ENCODE measurements around the gene TMEM272.

Gene TMEM272

GRCh38 chr13:51844862-51845573, at the start of gene TMEM272:
TSS of gene TMEM272 (minus strand) at chr13:51845177. CDS start at chr13:51838530, 6,647 bp downstream.
- H3K27ac ChIP-seq (ENCODE audit: low read length), result no peak within 1 kb of the TSS
- no peak within 1 kb of the TSS for H3K4me3 ChIP-seq (ENCODE audit: low read length)
- H3K9me3 ChIP-seq (ENCODE audit: control insufficient read depth, low read depth, low read length), result no peaks in the 10 kb centered on the region
- no peaks in the 10 kb centered on the region for H3K27me3 ChIP-seq (ENCODE audit: control insufficient read depth, insufficient read depth, low read length)
- no peaks in the 10 kb centered on the region for H3K36me3 ChIP-seq (ENCODE audit: control insufficient read depth, low read depth, low read length)
- H3K9ac ChIP-seq (ENCODE audit: low read length), result no peak within 1 kb of the TSS
- H3K4me1 ChIP-seq (ENCODE audit: control insufficient read depth, low read depth, low read length), result no peaks in the 10 kb centered on the region

GRCh38 chr13:51894239-51894638, 49.3 kb upstream of the TMEM272 start:
- no peaks in the 10 kb centered on the region for H3K4me1 ChIP-seq (ENCODE audit: control insufficient read depth, low read depth, low read length)
- H3K36me3 ChIP-seq (ENCODE audit: control insufficient read depth, low read depth, low read length), result no peaks in the 10 kb centered on the region
- H3K4me3 ChIP-seq (ENCODE audit: low read length), result no peak overlapping the region
- no peak overlapping the region for H3K27ac ChIP-seq (ENCODE audit: low read length)
- H3K9me3 ChIP-seq (ENCODE audit: control insufficient read depth, low read depth, low read length), result no peaks in the 10 kb centered on the region
- no peak overlapping the region for H3K9ac ChIP-seq (ENCODE audit: low read length)
- H3K27me3 ChIP-seq (ENCODE audit: control insufficient read depth, insufficient read depth, low read length), result no peaks in the 10 kb centered on the region

DNA sequence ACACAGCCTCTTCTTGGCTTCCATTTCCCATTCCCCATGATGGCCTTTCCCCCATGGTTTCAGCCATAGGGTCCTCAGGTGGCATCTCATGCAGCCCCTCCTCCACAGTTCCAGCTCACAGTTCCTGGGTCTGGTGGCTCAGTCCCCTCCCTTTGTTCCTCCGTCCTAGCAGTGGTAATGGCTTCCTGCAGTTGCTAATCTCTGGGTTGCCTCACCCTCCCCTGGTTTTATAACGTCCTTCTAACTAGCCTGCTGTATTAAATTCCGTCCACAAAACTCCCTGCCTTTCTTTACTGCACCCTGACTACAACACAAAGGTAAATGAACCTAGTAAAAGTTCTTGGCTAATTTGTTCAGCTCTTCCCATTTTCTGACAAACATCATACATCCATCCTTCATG, 47.7 kb upstream of the TMEM272 start:
- Histone ChIP-seq H3K9me3 (ENCODE audit: control insufficient read depth, low read depth, low read length) (no peaks in the 10 kb centered on the region), H3K27me3 (ENCODE audit: control insufficient read depth, insufficient read depth, low read length) (no peaks in the 10 kb centered on the region), H3K4me1 (ENCODE audit: control insufficient read depth, low read depth, low read length) (no peaks in the 10 kb centered on the region), H3K9ac (ENCODE audit: low read length) (no peak overlapping the region), H3K4me3 (ENCODE audit: low read length) (no peak overlapping the region), H3K27ac (ENCODE audit: low read length) (no peak overlapping the region), H3K36me3 (ENCODE audit: control insufficient read depth, low read depth, low read length) (no peaks in the 10 kb centered on the region)

- Histone ChIP-seq H3K4me3 (ENCODE audit: low read length) (no peak overlapping the region), H3K9ac (ENCODE audit: low read length) (no peak overlapping the region), H3K27ac (ENCODE audit: low read length) (no peak overlapping the region), H3K27me3 (ENCODE audit: control insufficient read depth, insufficient read depth, low read length) (no peaks in the 10 kb centered on the region), H3K9me3 (ENCODE audit: control insufficient read depth, low read depth, low read length) (no peaks in the 10 kb centered on the region), H3K4me1 (ENCODE audit: control insufficient read depth, low read depth, low read length) (no peaks in the 10 kb centered on the region), H3K36me3 (ENCODE audit: control insufficient read depth, low read depth, low read length) (no peaks in the 10 kb centered on the region)
These were observed 42.5 kb upstream of the TMEM272 start for GRCh38 chr13:51887468-51887867.

- H3K36me3 ChIP-seq (ENCODE audit: control insufficient read depth, low read depth, low read length), result no peaks in the 10 kb centered on the region
- no peaks in the 10 kb centered on the region for H3K4me1 ChIP-seq (ENCODE audit: control insufficient read depth, low read depth, low read length)
- H3K9ac ChIP-seq (ENCODE audit: low read length), result no peak overlapping the region
- H3K4me3 ChIP-seq (ENCODE audit: low read length), result no peak overlapping the region
- H3K9me3 ChIP-seq (ENCODE audit: control insufficient read depth, low read depth, low read length), result no peaks in the 10 kb centered on the region
- no peaks in the 10 kb centered on the region for H3K27me3 ChIP-seq (ENCODE audit: control insufficient read depth, insufficient read depth, low read length)
- H3K27ac ChIP-seq (ENCODE audit: low read length), result no peak overlapping the region
These were observed 40.7 kb upstream of the TMEM272 start for GRCh38 chr13:51885651-51886050.

GRCh38 chr13:51883226-51883600, 38.2 kb upstream of the TMEM272 start:
- Histone ChIP-seq H3K9me3 (ENCODE audit: control insufficient read depth, low read depth, low read length) (no peaks in the 10 kb centered on the region), H3K36me3 (ENCODE audit: control insufficient read depth, low read depth, low read length) (no peaks in the 10 kb centered on the region), H3K4me1 (ENCODE audit: control insufficient read depth, low read depth, low read length) (no peaks in the 10 kb centered on the region), H3K9ac (ENCODE audit: low read length) (no peak overlapping the region), H3K27me3 (ENCODE audit: control insufficient read depth, insufficient read depth, low read length) (no peaks in the 10 kb centered on the region), H3K4me3 (ENCODE audit: low read length) (no peak overlapping the region), H3K27ac (ENCODE audit: low read length) (no peak overlapping the region)

DNA sequence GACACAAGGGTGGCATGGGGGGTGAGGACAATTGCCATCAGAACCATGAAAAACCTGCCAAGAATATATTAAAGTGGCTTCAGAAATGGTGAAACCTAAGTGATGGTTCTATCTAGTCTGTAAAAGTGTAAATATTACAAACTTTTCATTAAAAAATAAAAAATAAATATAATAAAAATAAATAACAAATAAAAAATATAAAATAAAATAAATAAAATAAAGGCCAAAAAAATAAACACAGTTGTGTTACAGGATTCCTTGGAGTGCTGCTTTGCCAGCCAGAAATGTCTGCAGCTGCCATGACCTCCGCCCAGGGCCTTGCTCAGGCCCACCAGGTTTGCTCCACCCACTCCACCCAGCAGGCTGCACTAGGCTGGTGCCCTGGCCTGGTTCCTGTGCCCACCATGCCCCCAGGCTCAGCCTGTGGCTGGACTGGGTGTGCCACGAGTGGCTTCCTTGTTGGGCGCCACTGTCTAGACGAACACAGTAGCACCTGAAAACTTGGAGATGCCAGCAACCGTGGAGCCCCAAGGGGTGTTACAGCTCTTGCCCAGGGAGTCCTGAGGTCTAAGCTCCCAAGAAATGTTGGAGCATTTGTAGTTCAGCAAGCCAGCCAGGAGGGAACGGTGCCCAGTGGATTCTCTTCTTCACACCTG, 37.7 kb upstream of the TMEM272 start:
- Histone ChIP-seq H3K36me3 (ENCODE audit: control insufficient read depth, low read depth, low read length) (no peaks in the 10 kb centered on the region), H3K9me3 (ENCODE audit: control insufficient read depth, low read depth, low read length) (no peaks in the 10 kb centered on the region), H3K9ac (ENCODE audit: low read length) (no peak overlapping the region), H3K27me3 (ENCODE audit: control insufficient read depth, insufficient read depth, low read length) (no peaks in the 10 kb centered on the region), H3K4me3 (ENCODE audit: low read length) (no peak overlapping the region), H3K4me1 (ENCODE audit: control insufficient read depth, low read depth, low read length) (no peaks in the 10 kb centered on the region), H3K27ac (ENCODE audit: low read length) (no peak overlapping the region)

GRCh38 chr13:51881296-51881695, 36.3 kb upstream of the TMEM272 start:
- no peaks in the 10 kb centered on the region for H3K27me3 ChIP-seq (ENCODE audit: control insufficient read depth, insufficient read depth, low read length)
- no peak overlapping the region for H3K9ac ChIP-seq (ENCODE audit: low read length)
- H3K4me3 ChIP-seq (ENCODE audit: low read length), result no peak overlapping the region
- no peaks in the 10 kb centered on the region for H3K36me3 ChIP-seq (ENCODE audit: control insufficient read depth, low read depth, low read length)
- no peak overlapping the region for H3K27ac ChIP-seq (ENCODE audit: low read length)
- no peaks in the 10 kb centered on the region for H3K9me3 ChIP-seq (ENCODE audit: control insufficient read depth, low read depth, low read length)
- H3K4me1 ChIP-seq (ENCODE audit: control insufficient read depth, low read depth, low read length), result no peaks in the 10 kb centered on the region

DNA sequence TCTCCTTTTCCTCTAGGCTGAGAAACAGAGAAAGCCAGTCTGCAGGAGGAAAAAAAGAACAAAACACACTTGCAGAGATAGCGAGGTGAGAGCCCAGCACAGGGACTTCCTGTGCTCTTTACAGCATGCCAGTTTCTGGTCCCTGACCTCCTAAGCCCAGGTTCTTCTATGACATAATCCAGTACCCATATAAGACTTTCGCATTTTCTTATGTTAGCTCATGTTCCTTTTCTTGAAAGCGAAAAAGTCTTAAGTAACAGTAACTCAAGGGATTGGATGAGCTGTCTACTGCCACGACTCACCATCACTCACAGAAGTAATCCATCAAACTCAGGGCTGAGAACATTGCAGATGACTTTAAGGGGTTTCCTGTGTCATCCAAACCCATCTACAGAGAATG, 34.2 kb upstream of the TMEM272 start:
- Histone ChIP-seq H3K27me3 (ENCODE audit: control insufficient read depth, insufficient read depth, low read length) (peaks cover 6% of the 10 kb centered on the region), H3K4me1 (ENCODE audit: control insufficient read depth, low read depth, low read length) (no peaks in the 10 kb centered on the region), H3K36me3 (ENCODE audit: control insufficient read depth, low read depth, low read length) (no peaks in the 10 kb centered on the region), H3K9me3 (ENCODE audit: control insufficient read depth, low read depth, low read length) (no peaks in the 10 kb centered on the region), H3K27ac (ENCODE audit: low read length) (no peak overlapping the region), H3K4me3 (ENCODE audit: low read length) (no peak overlapping the region), H3K9ac (ENCODE audit: low read length) (no peak overlapping the region)

GRCh38 chr13:51874651-51875050, 29.7 kb upstream of the TMEM272 start:
- Histone ChIP-seq H3K36me3 (ENCODE audit: control insufficient read depth, low read depth, low read length) (no peaks in the 10 kb centered on the region), H3K4me3 (ENCODE audit: low read length) (no peak overlapping the region), H3K27ac (ENCODE audit: low read length) (no peak overlapping the region), H3K27me3 (ENCODE audit: control insufficient read depth, insufficient read depth, low read length) (peaks cover 6% of the 10 kb centered on the region), H3K9me3 (ENCODE audit: control insufficient read depth, low read depth, low read length) (no peaks in the 10 kb centered on the region), H3K4me1 (ENCODE audit: control insufficient read depth, low read depth, low read length) (no peaks in the 10 kb centered on the region), H3K9ac (ENCODE audit: low read length) (no peak overlapping the region)

DNA sequence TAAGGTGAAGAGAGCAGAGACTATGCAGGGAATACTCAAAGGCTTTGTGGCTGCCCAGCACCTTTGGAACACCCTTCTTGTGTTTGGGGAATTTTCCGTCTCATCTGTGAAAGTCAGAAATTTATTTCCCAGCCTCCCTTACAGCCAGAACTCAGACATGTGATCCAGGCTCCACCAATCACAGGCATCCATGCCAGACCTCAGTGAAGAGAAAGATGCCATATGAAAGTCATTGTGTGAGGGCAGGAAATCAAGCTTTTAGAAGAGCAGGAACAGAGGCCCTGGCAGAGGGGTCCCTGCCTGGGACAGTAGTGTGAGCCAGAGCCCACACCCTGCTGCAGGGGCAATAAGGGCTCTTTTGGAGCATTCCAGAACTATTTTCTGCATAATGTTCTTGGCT, 28.9 kb upstream of the TMEM272 start:
- Histone ChIP-seq H3K4me1 (ENCODE audit: control insufficient read depth, low read depth, low read length) (no peaks in the 10 kb centered on the region), H3K9ac (ENCODE audit: low read length) (no peak overlapping the region), H3K27me3 (ENCODE audit: control insufficient read depth, insufficient read depth, low read length) (peaks cover 6% of the 10 kb centered on the region), H3K9me3 (ENCODE audit: control insufficient read depth, low read depth, low read length) (no peaks in the 10 kb centered on the region), H3K4me3 (ENCODE audit: low read length) (no peak overlapping the region), H3K27ac (ENCODE audit: low read length) (no peak overlapping the region), H3K36me3 (ENCODE audit: control insufficient read depth, low read depth, low read length) (no peaks in the 10 kb centered on the region)
